ENCODE measurements around the gene RUSC2.

DNA sequence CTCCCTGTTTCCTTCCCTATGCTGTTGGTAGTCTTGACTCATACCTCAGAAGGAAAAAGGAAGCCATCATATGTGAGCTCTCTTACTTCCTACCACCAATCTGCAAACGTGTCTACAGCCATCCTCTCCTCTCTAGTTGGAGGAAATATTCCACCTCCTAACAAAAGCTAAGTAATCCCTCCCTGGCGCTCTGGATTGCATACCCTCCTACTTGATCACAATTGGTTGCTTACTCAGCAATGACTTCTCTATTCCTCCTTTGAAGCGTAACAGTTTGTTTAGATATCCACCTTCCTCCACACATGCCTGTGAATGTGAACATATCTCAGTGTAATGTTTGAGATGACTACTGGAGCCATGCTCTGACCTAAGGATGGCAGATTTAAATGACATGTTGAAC lies 18.2 kb downstream of the RUSC2 start:
- TF ChIP-seq EZH2phosphoT487 (IDR thresholded peaks at IDR 0.05; ENCODE audit: borderline replicate concordance, low read length) (no peak), CTCF (conservative IDR thresholded peaks at IDR 0.05; ENCODE audit: low read depth, low read length) (no peak)

Data from PC-3 (cell line).